NCI-H2196 treated with DMSO at 0.1 percent for 48 hours (cell line): ENCODE data around the gene WDR1.

Source experiments
- DNase-seq: peaks from one replicate; lab custom pipeline; 2025; ENCODE audit not compliant: unreplicated experiment; lab: John Stamatoyannopoulos, UW

The WDR1 gene

DNA sequence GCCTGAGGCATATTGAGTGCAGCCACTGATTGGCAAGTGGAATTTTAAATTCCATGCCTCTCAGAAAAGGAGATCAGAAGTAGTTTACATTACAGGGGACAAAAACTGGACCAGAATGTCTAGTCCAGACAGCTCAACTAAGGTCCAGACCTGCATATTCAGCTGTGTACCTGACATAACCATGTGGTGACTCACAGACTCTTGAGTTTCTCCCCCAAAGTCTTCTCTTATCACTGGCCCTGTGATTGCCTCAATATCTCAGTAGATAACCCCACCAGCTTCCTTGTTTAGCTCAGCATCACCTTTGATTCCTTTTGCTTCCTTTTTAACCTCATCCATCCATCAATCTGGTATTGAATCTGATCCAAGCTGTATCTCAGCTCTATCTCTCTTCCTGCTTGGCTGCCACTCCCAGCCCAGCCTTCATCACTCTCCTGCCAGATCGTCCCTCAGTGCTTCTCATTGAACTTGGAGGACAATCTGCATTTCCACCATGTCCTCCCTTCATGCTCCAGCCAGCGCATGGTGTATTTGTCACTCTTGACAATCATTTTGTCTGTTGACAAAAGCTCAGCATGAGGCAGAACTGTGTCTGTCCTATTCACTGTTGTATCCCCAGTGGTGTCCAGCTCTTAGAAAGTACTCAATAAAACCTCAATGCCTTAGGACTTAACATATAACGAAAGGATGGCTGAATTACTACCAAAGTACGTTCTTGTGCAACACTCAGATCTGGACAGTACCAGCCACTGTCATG, 67.5 kb downstream of the WDR1 start:
- no peak for DNase-seq

DNA sequence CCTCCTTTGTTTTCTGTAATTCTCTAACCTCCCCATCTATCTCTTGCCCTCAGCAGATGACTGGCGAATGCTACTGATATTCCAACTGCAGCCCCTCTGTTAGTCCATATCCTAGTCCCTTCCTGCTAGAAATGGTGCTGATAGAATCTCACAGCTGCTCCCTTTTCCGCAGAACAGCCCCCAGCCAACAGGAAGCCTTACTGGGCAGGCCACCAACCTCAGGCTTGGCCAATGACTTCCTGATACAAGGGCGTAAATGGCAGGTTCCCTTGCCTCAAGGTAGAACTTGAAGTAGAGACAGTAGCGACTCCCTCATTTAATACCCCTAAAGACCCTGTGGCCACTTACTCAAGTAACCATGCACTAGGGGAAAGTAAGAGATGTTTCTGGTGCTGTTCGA, 68.6 kb downstream of the WDR1 start:
- no peak for DNase-seq

DNA sequence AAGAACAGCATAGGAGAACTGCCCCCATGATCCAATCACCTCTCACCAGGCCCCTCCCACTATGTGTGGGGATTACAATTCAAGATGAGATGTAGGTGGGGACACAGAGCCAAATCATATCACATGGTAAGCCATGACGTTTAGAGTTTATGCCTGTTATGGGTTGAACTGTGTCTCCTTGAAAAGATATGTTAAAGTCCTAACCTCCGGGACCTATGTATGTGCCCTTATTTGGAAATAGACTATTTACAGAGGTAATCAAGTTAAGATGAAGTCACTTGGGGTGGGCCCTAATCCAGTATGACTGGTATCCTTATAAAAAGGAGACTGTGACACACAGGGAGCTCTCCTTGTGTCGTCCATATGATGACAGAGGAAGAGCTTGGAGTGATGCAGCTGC, 70.1 kb downstream of the WDR1 start:
- DNase-seq, result no peak

DNA sequence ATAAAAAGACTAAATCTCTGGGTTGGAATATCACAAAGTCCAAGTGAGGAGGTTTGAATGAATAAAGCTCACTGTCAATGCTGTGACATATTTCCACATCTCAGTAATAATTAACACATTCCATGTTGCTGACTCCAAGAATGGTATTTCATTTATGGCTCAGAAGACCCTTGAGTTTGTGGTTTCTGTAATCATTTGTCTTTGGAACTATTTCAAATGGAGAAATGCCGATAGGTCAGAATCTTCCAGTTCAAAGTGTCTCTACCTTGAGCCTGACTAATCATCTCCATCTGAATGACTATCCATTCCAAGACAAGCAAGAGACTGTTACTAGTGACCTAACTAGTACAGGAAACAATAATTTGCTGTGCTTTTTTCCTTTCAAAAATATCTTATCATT, 71.1 kb downstream of the WDR1 start:
- no peak for DNase-seq

DNA sequence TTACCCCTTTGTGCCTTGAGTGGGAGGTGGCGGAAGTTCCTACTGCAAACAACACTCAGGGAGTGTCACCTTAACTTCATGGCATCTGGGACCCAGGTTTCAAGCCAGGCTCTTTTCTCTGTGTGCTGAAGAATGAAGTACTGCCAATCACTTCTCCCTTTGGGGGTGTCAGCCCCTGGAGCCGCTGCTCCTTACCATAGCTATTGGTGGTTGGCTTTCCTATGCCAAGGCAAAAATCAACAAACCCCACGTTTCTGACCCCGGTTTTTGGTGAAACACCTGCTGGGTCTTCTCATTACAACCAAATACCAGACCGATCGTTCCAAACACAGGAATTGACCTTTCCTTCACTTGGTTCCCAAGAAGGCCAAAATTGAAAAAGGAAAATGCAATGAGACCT, 75.6 kb downstream of the WDR1 start:
- no peak for DNase-seq

DNA sequence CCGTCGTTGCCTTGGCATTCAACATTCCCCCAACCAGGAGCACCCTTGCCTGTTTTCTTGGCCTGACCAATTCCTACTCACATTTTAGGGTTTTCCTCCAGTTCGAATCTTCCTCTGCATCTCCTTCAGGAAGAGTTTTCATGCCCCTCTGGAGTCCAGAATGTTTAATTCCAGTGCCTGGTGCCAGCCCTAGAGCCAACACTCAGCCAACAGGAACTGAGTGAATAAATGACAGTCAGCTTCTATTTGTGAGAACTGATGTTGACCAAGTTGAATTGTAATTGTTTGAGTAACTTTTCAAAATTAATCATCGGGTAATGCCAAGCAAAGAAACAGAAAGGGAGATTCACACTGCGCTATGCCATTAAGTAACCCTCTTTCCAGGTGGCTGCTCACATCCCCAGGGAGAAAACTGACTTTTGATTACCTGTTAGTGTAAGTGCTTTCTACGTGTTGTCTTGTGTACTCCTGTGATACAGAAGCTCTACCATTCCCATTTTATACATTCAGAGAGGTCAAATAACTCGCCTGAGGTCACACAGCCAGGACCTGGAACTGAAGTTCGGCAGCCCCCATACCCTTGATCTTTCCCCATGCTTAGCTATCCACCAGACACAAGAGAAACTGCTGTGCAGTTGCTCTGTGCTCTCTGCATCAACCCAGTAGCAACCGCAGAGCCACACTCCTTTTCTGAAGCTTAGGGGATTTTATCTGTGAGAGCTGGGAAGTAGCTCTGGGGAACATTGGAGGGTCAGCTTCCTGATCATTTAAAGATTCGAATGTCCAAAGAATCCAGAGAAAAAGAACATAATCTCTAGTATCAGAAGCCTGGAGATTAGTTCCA, 76.3 kb downstream of the WDR1 start:
- DNase-seq, result no peak

DNA sequence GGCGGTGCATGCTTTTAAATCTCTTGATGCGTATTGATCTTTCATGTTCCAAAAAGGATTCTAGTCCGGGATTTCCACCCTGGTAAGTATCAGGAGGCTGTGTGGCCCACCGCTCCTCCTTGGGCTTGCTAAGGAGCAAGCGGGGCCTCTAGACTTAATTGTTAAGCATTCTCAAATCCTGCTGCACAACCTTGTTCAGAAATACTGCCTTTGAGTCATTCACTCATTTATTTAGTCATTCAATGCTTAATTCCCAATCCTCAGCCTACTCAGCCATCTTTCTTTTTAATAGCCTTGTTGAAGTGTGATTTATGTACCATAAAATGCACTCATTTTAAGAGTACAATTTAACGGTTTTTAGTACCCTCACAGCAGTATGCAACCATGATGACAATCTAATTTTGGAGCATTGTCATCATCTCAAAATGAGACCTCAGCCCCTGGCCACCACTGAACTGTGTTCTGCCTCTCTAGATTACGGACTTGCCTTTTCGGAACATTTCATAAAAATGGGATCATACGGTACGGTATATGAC, 79.7 kb downstream of the WDR1 start:
- no peak for DNase-seq

DNA sequence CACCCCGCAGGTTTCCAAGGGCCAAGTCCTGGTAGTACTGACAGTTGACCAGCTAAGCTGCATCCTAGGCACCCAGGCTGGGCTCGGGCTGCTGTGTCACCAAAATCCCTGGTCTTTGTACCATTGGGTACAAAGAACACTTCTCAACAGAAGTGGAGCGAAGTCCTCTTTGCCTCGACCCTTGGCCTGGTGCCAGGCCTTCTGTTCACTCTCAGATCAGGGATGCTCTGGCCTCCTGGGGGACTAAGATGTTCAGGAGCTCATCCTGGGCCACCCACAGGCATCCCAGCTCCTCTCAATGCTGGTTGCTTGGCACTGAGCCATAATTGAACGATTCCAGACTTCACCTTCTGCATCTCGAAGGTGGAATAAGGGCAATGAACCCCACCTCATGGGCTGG, 81.5 kb downstream of the WDR1 start:
- no peak for DNase-seq

DNA sequence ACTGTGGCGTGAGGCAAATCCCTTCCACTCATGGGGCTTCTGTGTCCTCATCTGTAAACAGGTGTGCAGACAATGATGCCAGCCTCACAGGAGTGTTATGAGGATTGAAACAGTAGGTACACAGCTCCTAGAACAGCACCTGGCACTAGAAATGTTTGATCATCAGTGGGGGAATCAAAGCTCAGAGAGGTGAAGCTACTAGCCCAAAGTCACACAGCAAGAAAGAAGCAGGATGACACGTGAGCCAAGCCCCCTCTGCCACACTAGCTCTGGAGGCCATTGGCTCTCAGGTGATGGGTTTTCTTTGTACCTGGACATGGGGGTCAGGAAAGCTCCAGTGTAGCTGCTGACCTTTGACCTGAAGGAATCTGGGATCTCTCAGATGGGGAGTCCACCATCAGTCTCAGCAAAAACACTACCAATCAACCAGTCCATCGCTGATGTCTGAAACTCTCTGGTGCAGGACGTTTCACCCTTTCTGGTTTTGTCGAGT, 81.9 kb downstream of the WDR1 start:
- no peak for DNase-seq

DNA sequence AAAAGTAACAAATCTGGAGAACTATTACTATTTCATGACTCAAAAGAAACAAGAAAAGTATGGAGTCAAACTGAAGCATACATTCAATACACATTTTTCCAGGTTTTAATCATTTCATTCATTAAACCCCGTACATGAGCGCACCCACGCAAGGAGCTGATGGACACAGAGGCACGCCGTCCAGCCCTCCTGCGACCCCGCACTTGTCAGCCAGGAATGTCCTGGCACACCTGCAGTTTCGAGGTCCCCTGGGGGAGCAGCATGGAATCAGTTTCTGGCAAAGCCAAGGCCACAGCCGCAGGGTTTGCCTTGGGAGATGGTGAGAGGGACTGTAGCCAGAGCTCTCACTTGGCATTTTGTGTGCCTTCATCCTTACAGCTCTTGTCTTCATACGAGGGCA, 82.5 kb downstream of the WDR1 start:
- DNase-seq, result no peak

DNA sequence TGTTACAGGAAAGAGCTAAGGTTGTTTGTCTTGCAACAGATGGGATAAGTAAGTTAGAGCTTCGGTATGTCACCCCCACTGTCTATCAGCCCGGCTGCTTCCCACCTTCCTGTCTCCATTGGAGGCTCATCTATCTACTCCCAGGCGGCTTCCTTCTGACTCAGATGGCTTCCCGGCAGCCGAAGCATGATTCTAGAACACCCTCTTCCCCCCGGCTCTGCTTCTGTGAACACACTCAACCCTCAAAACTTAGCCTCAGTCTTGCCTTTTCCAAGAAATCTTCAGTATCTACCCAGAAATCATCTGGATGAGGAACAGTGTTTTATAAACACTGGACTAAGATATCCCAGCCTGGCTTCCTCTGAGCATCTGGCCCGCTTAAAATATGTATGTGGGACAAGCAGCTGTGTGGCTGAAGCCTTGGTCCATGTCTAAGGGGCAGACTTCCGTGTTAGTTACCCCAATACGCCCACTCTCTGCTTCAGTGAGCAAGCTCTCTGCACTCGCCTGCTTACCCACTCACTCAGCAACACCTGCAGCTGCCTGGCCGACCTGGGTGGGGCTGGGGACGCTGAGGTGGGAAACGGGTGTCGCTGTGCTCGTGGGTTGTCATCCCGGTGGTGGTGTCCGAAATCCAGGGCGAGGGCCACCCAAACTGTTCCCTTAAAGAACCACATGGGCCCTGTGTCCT, 83.3 kb downstream of the WDR1 start:
- DNase-seq, result no peak

DNA sequence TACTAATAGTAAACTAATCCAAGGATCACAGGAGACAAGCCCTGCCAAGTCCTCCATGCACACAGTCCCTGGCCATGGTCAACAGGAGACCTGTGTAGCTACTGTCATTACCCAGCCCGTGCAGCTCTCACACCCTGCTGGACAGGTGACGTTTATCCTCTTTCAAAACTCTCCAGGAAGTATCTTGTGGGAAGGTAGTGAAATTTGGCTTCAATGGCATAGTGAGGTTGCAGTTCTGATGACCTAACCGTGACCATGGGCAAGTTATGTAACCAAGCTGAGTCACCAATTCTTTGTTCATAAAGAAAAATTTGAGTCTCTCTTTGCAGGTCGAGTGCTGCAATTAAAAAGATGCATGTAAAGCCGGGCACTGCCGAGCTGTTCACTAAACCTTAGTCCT, 84.0 kb downstream of the WDR1 start:
- DNase-seq, result peak; percentile 45

DNA sequence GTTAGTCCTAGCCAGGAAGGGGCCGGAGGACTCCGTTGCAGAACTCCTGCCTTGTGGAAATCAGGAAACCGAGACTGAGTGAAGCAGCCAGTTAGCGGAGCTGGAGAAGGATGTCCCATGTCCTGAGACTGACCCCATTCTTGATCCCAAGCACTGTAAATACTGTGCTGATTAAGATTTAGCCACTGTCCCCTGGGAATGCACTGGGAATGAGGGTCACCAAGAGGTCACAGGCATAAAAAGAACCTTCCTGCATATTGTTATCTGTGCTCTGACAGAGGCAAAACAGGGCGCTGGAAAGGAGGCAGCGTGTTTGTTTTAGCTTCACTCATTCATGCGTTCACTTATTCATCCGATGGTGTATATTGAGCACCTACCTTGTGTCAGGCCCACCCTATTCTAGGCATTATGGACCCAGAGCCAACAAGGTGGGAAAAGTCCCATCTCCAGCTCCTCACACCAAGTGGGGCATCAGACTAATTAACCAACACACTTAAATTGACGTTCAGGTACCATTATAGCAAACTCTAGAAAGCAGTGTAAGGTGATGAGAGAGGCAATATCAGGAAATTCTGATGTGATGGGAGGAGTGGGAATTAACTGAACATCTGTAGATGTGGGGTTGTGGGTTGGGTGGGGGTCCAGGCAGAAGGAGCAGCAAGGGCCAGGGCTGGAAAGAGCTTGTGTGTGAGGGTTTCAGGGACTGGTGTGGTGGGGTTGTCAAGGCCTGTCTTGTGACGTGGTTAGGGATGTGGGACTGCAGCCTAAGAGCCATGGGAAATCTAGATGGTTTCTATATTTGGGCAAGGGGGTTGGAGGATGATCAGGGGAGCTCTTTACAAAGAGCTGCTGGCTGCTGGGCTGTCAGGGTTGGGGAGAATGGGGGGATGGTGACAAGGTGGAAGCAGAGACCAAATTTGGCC, 84.7 kb downstream of the WDR1 start:
- no peak for DNase-seq

DNA sequence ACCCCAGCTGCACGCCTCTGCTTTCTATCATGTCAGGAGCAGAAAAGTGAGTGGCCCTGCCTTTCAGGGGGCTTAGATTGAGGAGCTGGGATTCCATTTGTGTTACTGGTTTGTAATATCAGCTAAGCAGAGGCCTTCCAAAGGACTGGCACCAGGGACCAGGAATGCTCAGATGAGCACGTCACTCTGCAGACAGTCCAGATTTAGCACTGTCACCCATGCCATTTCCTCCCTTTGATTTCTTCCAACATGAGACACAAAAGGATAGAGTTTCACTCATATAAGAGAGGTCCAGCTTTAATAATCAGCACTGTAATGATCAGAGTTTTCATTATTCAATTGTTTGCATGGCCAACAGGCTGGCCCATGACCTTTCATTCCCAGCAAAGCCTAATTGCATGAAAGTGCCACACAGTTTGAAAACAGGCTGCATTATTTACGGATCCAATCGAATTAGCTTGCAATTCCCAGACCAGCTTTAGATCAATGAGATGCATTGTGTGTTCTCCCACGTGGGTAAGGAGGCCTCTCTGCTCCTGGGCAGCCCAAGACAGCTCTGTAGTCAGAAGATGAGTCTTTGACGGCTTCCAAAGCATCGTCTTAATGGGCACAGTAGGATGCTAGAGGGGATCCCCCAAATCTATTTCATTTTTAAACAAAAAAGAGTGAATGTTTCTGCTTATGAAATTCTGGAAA, 85.5 kb downstream of the WDR1 start:
- DNase-seq, result no peak

DNA sequence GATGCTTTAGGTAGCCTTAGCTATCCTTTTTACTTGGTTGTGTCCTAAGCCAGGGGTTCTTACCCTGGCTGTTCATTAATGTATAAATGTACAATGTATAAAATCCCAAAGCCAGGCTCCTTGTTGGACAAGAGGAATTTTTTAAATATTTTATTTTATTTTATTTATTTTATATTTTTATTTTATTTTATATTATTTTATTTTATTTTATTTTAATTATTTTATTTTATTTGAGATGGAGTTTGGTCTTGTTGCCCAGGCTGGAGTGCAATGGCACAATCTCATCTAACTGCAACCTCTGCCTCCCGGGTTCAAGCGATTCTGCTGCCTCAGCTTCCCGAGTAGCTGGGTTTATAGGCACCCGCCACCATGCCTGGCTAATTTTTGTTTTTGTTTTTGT, 87.2 kb downstream of the WDR1 start:
- no peak for DNase-seq

DNA sequence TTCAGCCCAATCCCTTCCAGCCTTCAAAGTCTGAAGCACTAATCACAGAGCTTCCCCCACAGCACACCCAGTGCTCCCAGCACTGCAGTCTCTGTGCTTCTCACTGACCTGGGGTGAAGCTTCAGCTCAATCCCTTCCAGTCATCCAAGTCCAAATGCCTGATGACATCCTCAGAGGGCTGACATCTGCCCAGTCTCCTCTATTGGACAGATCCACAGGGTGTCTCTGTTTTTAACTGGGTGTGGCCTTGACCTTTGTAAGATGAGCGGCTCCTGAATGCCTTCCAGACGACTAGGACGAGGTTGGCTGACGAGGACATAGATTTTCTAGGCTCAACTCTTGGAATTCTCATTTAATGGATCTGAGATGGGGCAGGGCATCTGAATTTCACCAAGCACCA, 87.7 kb downstream of the WDR1 start:
- no peak for DNase-seq

DNA sequence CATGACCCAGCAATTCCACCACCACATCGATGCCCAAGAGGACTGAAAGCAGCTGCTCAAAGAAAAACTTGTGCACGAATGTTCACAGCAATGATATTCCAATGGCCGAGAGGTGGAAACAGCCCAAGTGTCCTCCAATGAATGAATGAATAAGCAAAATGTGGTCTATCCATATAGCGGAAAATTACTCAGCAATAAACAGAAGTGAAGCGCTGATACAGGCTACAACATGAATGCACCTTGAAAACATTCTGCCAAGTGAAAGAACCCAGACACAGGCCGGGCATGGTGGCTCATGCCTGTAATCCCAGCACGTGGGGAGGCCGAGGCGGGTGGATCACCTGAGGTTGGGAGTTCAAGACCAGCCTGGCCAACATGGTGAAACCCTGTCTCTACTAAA, 90.1 kb downstream of the WDR1 start:
- DNase-seq, result no peak

DNA sequence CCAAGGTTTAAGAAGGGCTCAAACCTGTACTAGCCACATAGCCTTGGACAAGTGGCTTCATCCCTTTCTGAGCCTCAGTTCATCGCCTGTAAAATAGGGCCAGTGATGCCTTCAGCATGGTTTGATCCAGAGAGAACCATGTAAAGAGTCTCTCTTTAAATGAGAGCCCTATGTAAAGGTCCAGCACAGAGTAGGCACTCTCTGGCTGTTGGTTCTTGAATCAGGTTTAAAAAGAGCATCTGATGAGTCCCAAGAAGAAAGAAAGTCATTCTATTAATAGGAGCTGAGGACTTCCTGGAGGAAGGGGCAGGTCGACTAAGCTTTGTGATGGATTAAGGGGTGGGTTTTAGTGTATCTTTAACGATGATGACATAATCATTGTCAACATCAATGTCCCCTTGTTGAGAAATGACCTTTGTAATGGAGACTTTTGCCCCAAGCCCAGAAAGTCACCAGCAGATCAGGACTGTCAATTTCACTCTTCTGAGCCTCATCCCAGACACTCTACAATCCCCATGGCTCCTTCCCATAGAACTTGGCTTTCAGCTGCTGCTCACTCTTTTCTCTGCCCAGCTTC, 91.3 kb downstream of the WDR1 start:
- DNase-seq, result no peak
